AG09319 (cell line): ENCODE measurements around the gene SUCO.

Experiments used
- DNase-seq: peaks from one replicate; pipeline ENCODE4 v3.0.0-alpha.2; 2010; ENCODE audit warnings: low read depth; ENCODE audit errors: extremely low read depth
- CTCF ChIP-seq: IDR thresholded peaks from 2 replicates; pipeline ENCODE4 v1.5.1; 2011; ENCODE audit warnings: low read depth, mild to moderate bottlenecking, inconsistent platforms, low read length, moderate library complexity

The SUCO gene

GRCh38 chr1:172657586-172657985 lies 124.6 kb downstream of the SUCO start:
- DNase-seq: no peak
- TF ChIP-seq CTCF: no peak

GRCh38 chr1:172658871-172659453 lies 126.0 kb downstream of the SUCO start, which contains the start of gene FASLG:
Gene FASLG, plus strand, starts transcription at chr1:172659103. Its CDS starts 99 bp downstream, at chr1:172659202.
- TF ChIP-seq CTCF: no peak
- no peak for DNase-seq

- DNase-seq: no peak
- TF ChIP-seq CTCF: no peak
Measured at GRCh38 chr1:172661107-172661506, 128.2 kb downstream of the SUCO start.
